Testis (tissue), 3 donors: ENCODE data around the gene HRH3. TPM values are rescaled to one million over a fixed set of nuclear protein-coding genes. Genes with fewer than 3 reads are reported as not detected.

Experiments
- DNase-seq: peaks from one replicate; pipeline ENCODE4 v3.0.0-alpha.2; 2019
- H3K27ac ChIP-seq, 2 donors: fragments of 200-600 bp; sonication (generic); one replicate each; pipeline ENCODE4 v1.5.1; 2019
- H3K27me3 ChIP-seq: fragments of 200-600 bp; sonication (generic); one replicate; pipeline ENCODE4 v1.5.1; 2019
- H3K36me3 ChIP-seq: fragments of 200-600 bp; sonication (generic); one replicate; pipeline ENCODE4 v1.5.1; 2017; ENCODE audit warnings: low read depth; ENCODE audit errors: missing control alignments
- H3K4me1 ChIP-seq: fragments of 200-600 bp; sonication (generic); one replicate; pipeline ENCODE4 v1.5.1; 2019
- H3K4me3 ChIP-seq, 2 donors: fragments of 200-600 bp; sonication (generic); one replicate each; pipeline ENCODE4 v1.5.1; 2017 to 2019
- H3K9me3 ChIP-seq: fragments of 200-600 bp; sonication (generic); one replicate; pipeline ENCODE4 v1.5.1; 2017
- POLR2A ChIP-seq: fragments of 450-650 bp; IDR thresholded peaks from one replicate; pipeline ENCODE4 v1.6.1; 2017; ENCODE audit warnings: antibody characterized with exemption, mild to moderate bottlenecking, moderate library complexity
- WGBS, 2 donors: methylation state at CpG; one replicate each; pipeline ENCODE4 v1.1.5; 2018; 5-methylcytosine and 5-hydroxymethylcytosine counted together
- intact Hi-C: fragments of 100-400 bp; cut with DNase I; formaldehyde crosslinking; loops from one replicate; pipeline ENCODE4 v1.15.1; 2023; ENCODE audit warnings: low total_unique reads
- polyA plus RNA-seq: library from polyadenylated mRNA; stranded (reverse); fragments of 350-450 nt; fragmentation: Illumina TruSeq; extraction: RNeasy Lipid Tissue Mini Kit (QIAGEN cat#74804); gene quantifications from one replicate; pipeline ENCODE4 v1.2.3, GENCODE V29; 2014; ENCODE audit warnings: low read depth, low replicate concordance; ENCODE audit not compliant: insufficient read depth
- total RNA-seq, 2 donors: library from RNA; depleted of rRNA; stranded (reverse); fragments of >200 nt; gene quantifications; one replicate each; pipeline ENCODE4 v1.2.3, GENCODE V29; 2016
- TF ChIP-seq, protein P1 (sequence below), 3 experiments: fragments of 450-650 bp in 2 of 3; fragments of 200-600 bp in 1 of 3; sonication (generic) in 1 of 3; IDR thresholded peaks; one replicate each; pipeline ENCODE4 v1.5.1; 2016 to 2019; ENCODE audit warnings: antibody characterized with exemption in 3 of 3, mild to moderate bottlenecking in 2 of 3, moderate library complexity in 1 of 3

HRH3 gene
- total and polyA plus RNA-seq, 3 donors from 2014 or later, result 0.67 to 2.5 (median 1.1) TPM

DNA sequence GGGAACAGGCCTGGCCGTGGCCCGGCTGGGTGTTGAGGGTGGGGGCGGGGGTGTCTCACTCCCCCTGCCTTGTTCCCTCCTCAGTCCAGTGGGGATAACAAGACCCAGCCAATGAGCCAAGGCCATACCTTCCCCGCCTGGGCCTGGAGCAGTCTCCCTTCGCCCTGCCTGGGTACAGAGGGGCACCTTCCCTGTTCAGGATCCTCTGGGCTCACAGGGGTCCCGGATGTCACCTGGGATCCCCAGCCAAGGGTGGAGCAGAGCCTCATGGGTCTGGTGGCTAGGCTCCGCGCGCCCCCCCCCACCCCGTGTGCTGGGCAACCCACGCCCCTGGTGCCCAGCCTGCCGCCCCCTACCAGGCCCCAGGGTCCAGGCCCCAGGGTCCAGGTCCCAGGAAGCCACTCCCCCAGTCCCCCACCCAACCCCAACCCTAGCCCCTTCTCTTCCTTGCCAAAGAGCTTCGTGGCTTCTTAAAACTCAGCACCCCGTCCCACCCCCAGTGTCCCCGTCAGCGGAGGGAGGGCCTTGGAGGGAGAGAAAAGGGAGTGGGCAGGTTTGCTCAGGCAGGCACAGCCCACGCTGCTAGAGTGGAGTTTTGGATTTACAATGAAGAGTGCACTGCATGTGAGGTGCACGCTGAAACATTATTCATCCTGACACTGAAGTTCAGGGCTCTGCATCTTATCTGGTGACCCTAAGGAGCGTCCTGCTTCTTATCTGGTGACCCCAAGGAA, 11.8 kb downstream of the HRH3 start:
- H3K4me3 ChIP-seq, result no peak overlapping the region
- WGBS, 2 donors, result 58 to 59% methylated on average over 10 to 19 of the region's 19 CpGs
- no peaks in the 10 kb centered on the region for H3K9me3 ChIP-seq
- no peaks in the 10 kb centered on the region for H3K4me1 ChIP-seq
- no peak for DNase-seq
- intact Hi-C loops, result no loop called here
- no peak for TF ChIP-seq POLR2A
- TF ChIP-seq, protein P1, sequence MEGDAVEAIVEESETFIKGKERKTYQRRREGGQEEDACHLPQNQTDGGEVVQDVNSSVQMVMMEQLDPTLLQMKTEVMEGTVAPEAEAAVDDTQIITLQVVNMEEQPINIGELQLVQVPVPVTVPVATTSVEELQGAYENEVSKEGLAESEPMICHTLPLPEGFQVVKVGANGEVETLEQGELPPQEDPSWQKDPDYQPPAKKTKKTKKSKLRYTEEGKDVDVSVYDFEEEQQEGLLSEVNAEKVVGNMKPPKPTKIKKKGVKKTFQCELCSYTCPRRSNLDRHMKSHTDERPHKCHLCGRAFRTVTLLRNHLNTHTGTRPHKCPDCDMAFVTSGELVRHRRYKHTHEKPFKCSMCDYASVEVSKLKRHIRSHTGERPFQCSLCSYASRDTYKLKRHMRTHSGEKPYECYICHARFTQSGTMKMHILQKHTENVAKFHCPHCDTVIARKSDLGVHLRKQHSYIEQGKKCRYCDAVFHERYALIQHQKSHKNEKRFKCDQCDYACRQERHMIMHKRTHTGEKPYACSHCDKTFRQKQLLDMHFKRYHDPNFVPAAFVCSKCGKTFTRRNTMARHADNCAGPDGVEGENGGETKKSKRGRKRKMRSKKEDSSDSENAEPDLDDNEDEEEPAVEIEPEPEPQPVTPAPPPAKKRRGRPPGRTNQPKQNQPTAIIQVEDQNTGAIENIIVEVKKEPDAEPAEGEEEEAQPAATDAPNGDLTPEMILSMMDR (IDR thresholded peaks at IDR 0.05), result no peak
- no peaks in the 10 kb centered on the region for H3K36me3 ChIP-seq
- H3K27ac ChIP-seq, result no peak overlapping the region
- H3K27me3 ChIP-seq, result no peaks in the 10 kb centered on the region

DNA sequence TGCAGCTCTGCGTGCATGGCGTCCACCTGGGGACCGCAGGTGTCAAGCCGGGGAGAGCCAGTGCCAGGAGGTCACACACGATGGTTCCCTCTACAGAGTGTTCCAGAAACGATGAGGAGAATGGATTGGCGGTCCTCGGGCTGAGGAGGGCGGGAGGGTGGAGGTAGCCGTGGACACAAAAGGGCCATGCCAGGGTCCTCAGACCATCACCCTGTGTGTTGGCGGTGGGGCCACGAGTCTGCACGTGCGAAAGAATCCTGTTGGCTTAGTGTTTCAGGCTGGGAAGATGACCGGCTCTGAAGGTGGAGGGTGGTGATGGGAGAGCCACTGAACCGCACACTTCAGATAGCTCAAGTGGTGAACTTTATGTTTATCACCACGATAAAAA, 13.7 kb downstream of the HRH3 start:
- DNase-seq, result no peak
- WGBS, 2 donors, result 81 to 85% methylated on average over 13 to 17 of the region's 17 CpGs
- intact Hi-C loops, result no loop called here

DNA sequence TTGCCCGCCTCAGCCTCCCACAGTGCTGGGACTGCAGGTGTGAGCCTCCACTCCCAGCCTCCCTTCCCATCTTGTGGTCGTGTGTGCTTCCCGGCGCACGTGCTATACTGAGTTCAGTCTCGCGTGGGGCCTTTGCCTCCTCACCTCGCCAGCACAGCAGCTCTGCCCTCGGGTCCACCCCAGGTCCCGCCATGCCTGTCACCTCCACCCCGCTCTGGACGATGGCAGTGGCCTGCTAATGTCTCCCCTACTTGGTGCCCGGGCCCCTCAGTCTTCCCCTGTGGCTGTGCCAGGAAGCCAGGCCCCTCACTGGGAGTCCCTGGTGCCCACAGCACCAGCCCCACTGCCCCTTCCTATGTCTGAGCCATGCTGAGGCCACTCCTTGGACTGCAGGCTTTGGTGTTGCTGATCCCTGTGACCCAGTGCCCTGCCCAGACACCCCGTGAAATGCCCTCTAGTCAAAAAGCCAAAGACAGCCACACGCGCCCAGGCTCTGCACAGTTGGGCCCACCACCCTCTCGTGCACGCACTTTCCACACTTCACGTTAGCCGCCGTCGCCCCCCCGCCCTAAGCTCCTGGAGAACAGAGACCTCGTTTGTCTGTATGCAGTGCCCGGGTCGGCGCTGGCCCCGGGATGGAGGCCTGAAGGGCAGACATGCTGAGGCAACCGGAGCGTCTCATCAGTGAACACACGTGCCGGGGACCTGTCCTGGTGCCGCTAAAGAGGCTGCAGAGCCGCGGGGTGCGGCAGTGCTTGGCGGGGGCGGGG, 14.3 kb downstream of the HRH3 start:
- no peak for DNase-seq
- no peaks in the 10 kb centered on the region for H3K27me3 ChIP-seq
- no peaks in the 10 kb centered on the region for H3K9me3 ChIP-seq
- 93 to 94% methylated on average over 37 to 38 of the region's 38 CpGs for WGBS, 2 donors
- TF ChIP-seq, protein P1 (IDR thresholded peaks at IDR 0.05), result no peak
- TF ChIP-seq POLR2A, result no peak
- no peak overlapping the region for H3K27ac ChIP-seq
- H3K4me3 ChIP-seq, result no peak overlapping the region
- H3K36me3 ChIP-seq, result no peaks in the 10 kb centered on the region
- H3K4me1 ChIP-seq, result no peaks in the 10 kb centered on the region
- intact Hi-C loops, result no loop called here

More for the DNA sequence above, 13.7 kb downstream of the HRH3 start:
- no peaks in the 10 kb centered on the region for H3K27me3 ChIP-seq
- no peaks in the 10 kb centered on the region for H3K36me3 ChIP-seq
- no peak overlapping the region for H3K27ac ChIP-seq
- no peak for TF ChIP-seq POLR2A
- TF ChIP-seq, protein P1 (IDR thresholded peaks at IDR 0.05), result no peak
- no peaks in the 10 kb centered on the region for H3K4me1 ChIP-seq
- no peaks in the 10 kb centered on the region for H3K9me3 ChIP-seq
- H3K4me3 ChIP-seq, result no peak overlapping the region

DNA sequence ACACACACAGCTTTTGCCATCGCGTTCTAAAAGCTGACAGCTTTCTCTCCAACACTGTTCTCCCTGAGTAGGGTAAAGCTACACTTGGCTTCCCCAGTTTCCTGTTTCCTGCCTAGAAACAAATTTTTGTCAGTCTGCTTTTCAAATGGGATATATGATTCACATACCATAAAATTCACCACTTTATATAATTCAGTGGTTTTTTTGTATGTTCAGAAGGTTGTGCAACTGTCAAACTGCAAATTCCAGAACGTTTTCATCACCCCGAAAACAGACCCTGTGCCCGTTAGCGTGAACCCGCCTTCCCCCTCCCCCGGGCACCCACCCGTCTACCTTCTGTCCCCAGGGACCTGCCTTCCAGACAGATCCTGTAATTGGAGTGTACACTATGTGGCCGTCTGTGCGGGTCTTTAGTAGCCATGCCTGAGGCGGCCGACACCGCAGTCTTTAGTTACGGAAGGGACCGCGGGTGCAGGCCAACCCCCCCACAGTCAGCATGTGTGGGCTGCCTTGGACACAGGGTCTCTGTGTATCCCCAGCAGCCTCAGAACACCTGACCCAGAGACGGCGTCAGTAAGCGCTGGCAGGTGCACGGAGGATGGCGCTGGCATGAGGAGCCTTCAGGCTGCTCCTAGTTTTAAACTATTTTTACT, 16.6 kb downstream of the HRH3 start:
- Histone ChIP-seq H3K36me3 (no peaks in the 10 kb centered on the region), H3K9me3 (no peaks in the 10 kb centered on the region), H3K27me3 (no peaks in the 10 kb centered on the region), H3K27ac (no peak overlapping the region), H3K4me1 (no peaks in the 10 kb centered on the region), H3K4me3 (no peak overlapping the region)
- DNase-seq, result no peak
- intact Hi-C loops, result no loop called here
- WGBS, 2 donors, result 86 to 89% methylated on average over 22 of the region's 22 CpGs
- TF ChIP-seq, protein P1 (IDR thresholded peaks at IDR 0.05), result no peak
- TF ChIP-seq POLR2A, result no peak
